SK-N-SH (cell line): Measurements from ENCODE around the gene MAN1A1.

Source experiments
- EZH2phosphoT487 ChIP-seq: fragments of 200-600 bp; sonication (generic); IDR thresholded peaks from 2 replicates; pipeline ENCODE4 v1.6.1; 2017; ENCODE audit warnings: low read depth, mixed run types, mild to moderate bottlenecking, antibody characterized with exemption, moderate library complexity, borderline replicate concordance
- POLR2AphosphoS5 ChIP-seq: IDR thresholded peaks from 2 replicates; pipeline ENCODE4 v1.6.1; 2012; ENCODE audit warnings: low read depth, low read length
- RCOR1 ChIP-seq: fragments of 150-350 bp; IDR thresholded peaks from 2 replicates; pipeline ENCODE4 v1.6.1; 2017; ENCODE audit warnings: antibody characterized with exemption, low read length
- TF ChIP-seq, protein P1 (sequence below): fragments of 200-600 bp; sonication (generic); IDR thresholded peaks from 2 replicates; pipeline ENCODE4 v1.6.1; 2017; ENCODE audit warnings: antibody characterized with exemption, mild to moderate bottlenecking, moderate library complexity

- TF ChIP-seq, protein P1, sequence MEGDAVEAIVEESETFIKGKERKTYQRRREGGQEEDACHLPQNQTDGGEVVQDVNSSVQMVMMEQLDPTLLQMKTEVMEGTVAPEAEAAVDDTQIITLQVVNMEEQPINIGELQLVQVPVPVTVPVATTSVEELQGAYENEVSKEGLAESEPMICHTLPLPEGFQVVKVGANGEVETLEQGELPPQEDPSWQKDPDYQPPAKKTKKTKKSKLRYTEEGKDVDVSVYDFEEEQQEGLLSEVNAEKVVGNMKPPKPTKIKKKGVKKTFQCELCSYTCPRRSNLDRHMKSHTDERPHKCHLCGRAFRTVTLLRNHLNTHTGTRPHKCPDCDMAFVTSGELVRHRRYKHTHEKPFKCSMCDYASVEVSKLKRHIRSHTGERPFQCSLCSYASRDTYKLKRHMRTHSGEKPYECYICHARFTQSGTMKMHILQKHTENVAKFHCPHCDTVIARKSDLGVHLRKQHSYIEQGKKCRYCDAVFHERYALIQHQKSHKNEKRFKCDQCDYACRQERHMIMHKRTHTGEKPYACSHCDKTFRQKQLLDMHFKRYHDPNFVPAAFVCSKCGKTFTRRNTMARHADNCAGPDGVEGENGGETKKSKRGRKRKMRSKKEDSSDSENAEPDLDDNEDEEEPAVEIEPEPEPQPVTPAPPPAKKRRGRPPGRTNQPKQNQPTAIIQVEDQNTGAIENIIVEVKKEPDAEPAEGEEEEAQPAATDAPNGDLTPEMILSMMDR = no peak
- TF ChIP-seq POLR2AphosphoS5 (no peak), RCOR1 (no peak), EZH2phosphoT487 (no peak)
Measured at GRCh38 chr6:119190176-119190575, 159.4 kb downstream of the MAN1A1 start.
